Caco-2 (cell line): ENCODE measurements around the gene PML. TPM values are rescaled to one million over a fixed set of nuclear protein-coding genes. Genes with fewer than 3 reads are reported as not detected.

Source experiments
- BruUV-seq: library from RNA; stranded (reverse); fragments of 400-500 nt; replicated peaks from 2 replicates; lab custom pipeline; 2021; lab: Mats Ljungman, UMichigan
- CTCF ChIA-PET: fragments of 300-600 bp; sonication (Branson Sonifier 250); formaldehyde crosslinking; loops from one replicate; lab custom pipeline; 2022; ENCODE audit warnings: antibody characterized with exemption; lab: Charles Lee
- POLR2A ChIA-PET: fragments of 300-600 bp; sonication (Branson Sonifier 250); formaldehyde crosslinking; loops from one replicate; lab custom pipeline; 2022; ENCODE audit warnings: antibody characterized with exemption; lab: Charles Lee
- DNase-seq, 2 experiments: peaks; one replicate each; pipeline versions ENCODE4 v3.0.0 to v3.0.0-alpha.2; 2020 to 2022
- H3K27me3 ChIP-seq: replicated peaks from 2 replicates; pipeline ENCODE4 v1.6.0; 2011; ENCODE audit warnings: low read length; ENCODE audit not compliant: control insufficient read depth, insufficient read depth
- H3K36me3 ChIP-seq: 2 replicates; pipeline ENCODE4 v1.5.1; 2011; ENCODE audit warnings: low read length; ENCODE audit not compliant: control insufficient read depth, insufficient read depth
- H3K4me1 ChIP-seq: fragments of 250-450 bp; sonication (Bioruptor Pico); 2 replicates; pipeline ENCODE4 v1.5.1; 2020; ENCODE audit warnings: mild to moderate bottlenecking
- H3K4me3 ChIP-seq: 2 replicates; pipeline ENCODE4 v1.5.1; 2011; ENCODE audit warnings: low read depth, mild to moderate bottlenecking, control low read depth, low read length
- H3K9me3 ChIP-seq: fragments of 250-450 bp; sonication (Bioruptor Pico); 2 replicates; pipeline ENCODE4 v1.5.1; 2020; ENCODE audit warnings: mild to moderate bottlenecking, moderate library complexity
- H3K27ac Mint-ChIP-seq: one replicate; pipeline ENCODE4 v1.8.0; 2022; ENCODE audit warnings: mixed read lengths; ENCODE audit not compliant: unreplicated experiment
- H3K27me3 Mint-ChIP-seq: one replicate; pipeline ENCODE4 v1.8.0; 2022; ENCODE audit warnings: mixed read lengths; ENCODE audit not compliant: insufficient read depth, unreplicated experiment
- H3K36me3 Mint-ChIP-seq: one replicate; pipeline ENCODE4 v1.8.0; 2022; ENCODE audit warnings: mild to moderate bottlenecking, mixed read lengths; ENCODE audit not compliant: insufficient read depth, unreplicated experiment
- H3K4me1 Mint-ChIP-seq: one replicate; pipeline ENCODE4 v1.8.0; 2022; ENCODE audit warnings: low read depth, mixed read lengths; ENCODE audit not compliant: unreplicated experiment
- H3K4me3 Mint-ChIP-seq: one replicate; pipeline ENCODE4 v1.8.0; 2022; ENCODE audit warnings: mild to moderate bottlenecking, moderate library complexity, mixed read lengths; ENCODE audit not compliant: unreplicated experiment
- H3K9me3 Mint-ChIP-seq: one replicate; pipeline ENCODE4 v1.8.0; 2022; ENCODE audit warnings: mixed read lengths; ENCODE audit not compliant: unreplicated experiment
- intact Hi-C: fragments of 100-400 bp; cut with micrococcal nuclease; formaldehyde crosslinking; loops from one replicate; pipeline ENCODE4 v1.10.0; 2022; ENCODE audit not compliant: unreplicated experiment
- total RNA-seq: library from RNA; stranded (reverse); gene quantifications from 2 replicates; pipeline ENCODE4 v1.2.3, GENCODE V29; 2022
- TF ChIP-seq, protein P1 (sequence below), 2 experiments: fragments of 200-600 bp in 1 of 2; IDR thresholded peaks; 1 replicate in 1 of 2; 2 replicates in 1 of 2; pipeline versions ENCODE4 v1.5.1 to v1.8.0; 2011 to 2022; ENCODE audit warnings: antibody characterized with exemption in 1 of 2, control low read depth in 1 of 2, inconsistent platforms in 1 of 2, low read depth in 1 of 2, low read length in 1 of 2, mild to moderate bottlenecking in 1 of 2, moderate library complexity in 1 of 2; ENCODE audit not compliant: insufficient read depth in 1 of 2, severe bottlenecking in 1 of 2, unreplicated experiment in 1 of 2

PML gene
- total RNA-seq, 1 experiment from 2014 or later, result 18.7 TPM

DNA sequence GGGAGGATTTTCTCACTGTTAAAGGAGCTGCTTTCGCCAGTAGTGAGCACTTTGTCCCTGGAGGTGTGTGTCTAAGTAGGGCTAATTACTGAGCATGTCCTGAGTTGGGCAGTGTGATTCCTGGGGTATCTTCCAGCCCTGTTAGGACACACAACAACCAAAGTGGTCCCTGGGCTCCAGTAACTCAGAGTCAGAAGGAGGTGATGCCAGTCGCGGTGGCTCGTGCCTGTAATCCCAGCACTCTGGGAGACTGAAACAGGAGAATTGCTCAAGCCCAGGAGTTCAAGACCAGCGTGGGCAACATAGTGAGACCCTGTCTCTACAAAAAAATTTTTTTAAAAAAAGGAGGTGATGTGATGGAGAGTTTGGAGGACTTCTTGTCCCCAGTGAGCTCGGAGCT lies 37.5 kb downstream of the PML start:
- Histone ChIP-seq H3K4me1 (no peaks in the 10 kb centered on the region), H3K9me3 (no peaks in the 10 kb centered on the region), H3K36me3 (no peaks in the 10 kb centered on the region), H3K27me3 (no peaks in the 10 kb centered on the region), H3K4me3 (no peak overlapping the region)
- H3K4me3 Mint-ChIP-seq, result no peak overlapping the region
- POLR2A ChIA-PET, result no interaction called here
- intact Hi-C loops, result no loop called here
- H3K4me1 Mint-ChIP-seq, result no peaks in the 10 kb centered on the region
- H3K27me3 Mint-ChIP-seq, result no peaks in the 10 kb centered on the region
- no peaks in the 10 kb centered on the region for H3K36me3 Mint-ChIP-seq
- TF ChIP-seq, protein P1, sequence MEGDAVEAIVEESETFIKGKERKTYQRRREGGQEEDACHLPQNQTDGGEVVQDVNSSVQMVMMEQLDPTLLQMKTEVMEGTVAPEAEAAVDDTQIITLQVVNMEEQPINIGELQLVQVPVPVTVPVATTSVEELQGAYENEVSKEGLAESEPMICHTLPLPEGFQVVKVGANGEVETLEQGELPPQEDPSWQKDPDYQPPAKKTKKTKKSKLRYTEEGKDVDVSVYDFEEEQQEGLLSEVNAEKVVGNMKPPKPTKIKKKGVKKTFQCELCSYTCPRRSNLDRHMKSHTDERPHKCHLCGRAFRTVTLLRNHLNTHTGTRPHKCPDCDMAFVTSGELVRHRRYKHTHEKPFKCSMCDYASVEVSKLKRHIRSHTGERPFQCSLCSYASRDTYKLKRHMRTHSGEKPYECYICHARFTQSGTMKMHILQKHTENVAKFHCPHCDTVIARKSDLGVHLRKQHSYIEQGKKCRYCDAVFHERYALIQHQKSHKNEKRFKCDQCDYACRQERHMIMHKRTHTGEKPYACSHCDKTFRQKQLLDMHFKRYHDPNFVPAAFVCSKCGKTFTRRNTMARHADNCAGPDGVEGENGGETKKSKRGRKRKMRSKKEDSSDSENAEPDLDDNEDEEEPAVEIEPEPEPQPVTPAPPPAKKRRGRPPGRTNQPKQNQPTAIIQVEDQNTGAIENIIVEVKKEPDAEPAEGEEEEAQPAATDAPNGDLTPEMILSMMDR (IDR thresholded peaks at IDR 0.05; ENCODE audit: insufficient read depth in 1 of 2, low read depth in 1 of 2, low read length in 1 of 2, severe bottlenecking in 1 of 2, unreplicated experiment in 1 of 2), result no peak
- H3K27ac Mint-ChIP-seq, result no peak overlapping the region
- CTCF ChIA-PET, result interaction anchor here (1.3 kb wide), 1 partner anchor 59 kb away, joined by 9 read pairs; no protein-coding TSS in a partner anchor
- no peaks in the 10 kb centered on the region for H3K9me3 Mint-ChIP-seq
- BruUV-seq, result no TSS peak
- no peak for DNase-seq

DNA sequence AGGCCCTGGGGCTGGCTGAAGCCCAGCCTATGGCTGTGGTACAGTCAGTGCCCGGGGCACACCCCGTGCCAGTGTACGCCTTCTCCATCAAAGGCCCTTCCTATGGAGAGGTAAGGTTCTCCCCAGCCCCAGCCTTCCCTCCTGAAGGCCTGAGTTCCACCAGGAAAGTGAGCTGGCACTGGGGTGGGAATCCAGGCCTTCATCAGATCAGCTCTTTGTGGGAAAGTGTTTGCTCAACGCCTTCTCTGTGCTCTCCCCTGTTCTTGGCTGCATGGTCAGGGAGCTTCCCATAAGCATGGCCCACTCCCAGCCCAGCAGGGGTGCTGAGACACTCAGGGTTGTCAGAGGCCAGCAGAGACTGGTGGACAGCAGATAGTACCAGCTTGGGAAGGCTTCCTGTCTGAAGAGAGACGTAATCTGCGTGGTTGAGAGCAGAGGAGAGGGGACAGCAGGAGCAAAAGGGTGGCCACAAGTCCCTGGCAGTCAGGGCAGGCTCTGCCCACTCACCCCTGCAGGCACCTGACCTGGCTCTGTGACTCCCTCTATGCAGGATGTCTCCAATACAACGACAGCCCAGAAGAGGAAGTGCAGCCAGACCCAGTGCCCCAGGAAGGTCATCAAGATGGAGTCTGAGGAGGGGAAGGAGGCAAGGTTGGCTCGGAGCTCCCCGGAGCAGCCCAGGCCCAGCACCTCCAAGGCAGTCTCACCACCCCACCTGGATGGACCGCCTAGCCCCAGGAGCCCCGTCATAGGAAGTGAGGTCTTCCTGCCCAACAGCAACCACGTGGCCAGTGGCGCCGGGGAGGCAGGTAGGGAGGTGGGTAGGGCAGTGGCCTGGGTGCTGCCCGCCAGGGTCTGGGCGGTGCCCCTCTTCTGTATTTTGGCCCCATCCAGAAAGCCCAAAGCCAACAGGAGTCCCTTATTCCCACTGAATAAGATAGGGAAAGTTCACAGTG lies 38.4 kb downstream of the PML start:
- Mint-ChIP-seq H3K4me3 (no peak overlapping the region), H3K4me1 (no peaks in the 10 kb centered on the region), H3K27ac (no peak overlapping the region), H3K36me3 (no peaks in the 10 kb centered on the region), H3K9me3 (no peaks in the 10 kb centered on the region), H3K27me3 (no peaks in the 10 kb centered on the region)
- BruUV-seq, result no TSS peak
- no peak for DNase-seq
- POLR2A ChIA-PET, result no interaction called here
- Histone ChIP-seq H3K9me3 (no peaks in the 10 kb centered on the region), H3K36me3 (no peaks in the 10 kb centered on the region), H3K4me1 (no peaks in the 10 kb centered on the region), H3K27me3 (no peaks in the 10 kb centered on the region), H3K4me3 (no peak overlapping the region)
- intact Hi-C loops, result no loop called here
- TF ChIP-seq, protein P1 (IDR thresholded peaks at IDR 0.05; ENCODE audit: insufficient read depth in 1 of 2, low read depth in 1 of 2, low read length in 1 of 2, severe bottlenecking in 1 of 2, unreplicated experiment in 1 of 2), result no peak
- CTCF ChIA-PET, result interaction anchor here (1.3 to 1.8 kb wide), 2 partner anchors 60 kb away, joined by 8 to 9 read pairs; no protein-coding TSS in a partner anchor

DNA sequence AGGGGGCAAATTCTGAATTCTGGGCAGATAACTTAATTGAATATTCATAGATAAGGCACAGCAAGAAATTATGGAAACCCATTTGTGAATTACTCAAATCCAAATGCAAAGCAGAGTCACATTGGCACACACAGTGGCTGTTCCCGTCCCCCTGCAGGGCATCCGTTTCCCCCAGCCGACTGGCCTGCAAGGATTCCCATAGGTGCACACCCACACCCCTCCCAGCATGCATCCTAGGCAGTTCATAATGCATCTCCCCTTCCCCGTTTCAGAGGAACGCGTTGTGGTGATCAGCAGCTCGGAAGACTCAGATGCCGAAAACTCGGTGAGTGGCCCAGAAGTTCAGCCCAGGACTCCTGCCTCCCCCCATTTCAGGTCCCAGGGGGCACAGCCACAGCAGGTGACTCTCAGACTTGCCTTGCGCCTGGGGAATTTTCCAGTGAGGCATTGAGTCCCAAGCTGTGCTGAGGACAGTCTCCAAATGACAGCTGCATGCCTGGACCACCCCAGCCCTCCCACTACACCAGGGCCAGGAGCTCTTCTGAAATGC lies 39.8 kb downstream of the PML start:
- H3K36me3 ChIP-seq, result no peaks in the 10 kb centered on the region
- ChIA-PET CTCF (interaction anchor here (1.8 kb wide), 1 partner anchor 61 kb away, joined by 8 read pairs; no protein-coding TSS in a partner anchor), POLR2A (no interaction called here)
- Mint-ChIP-seq H3K4me3 (no peak overlapping the region), H3K27me3 (no peaks in the 10 kb centered on the region), H3K4me1 (no peaks in the 10 kb centered on the region), H3K27ac (no peak overlapping the region), H3K36me3 (no peaks in the 10 kb centered on the region), H3K9me3 (no peaks in the 10 kb centered on the region)
- TF ChIP-seq, protein P1 (IDR thresholded peaks at IDR 0.05; ENCODE audit: insufficient read depth in 1 of 2, low read depth in 1 of 2, low read length in 1 of 2, severe bottlenecking in 1 of 2, unreplicated experiment in 1 of 2), result no peak
- H3K27me3 ChIP-seq, result no peaks in the 10 kb centered on the region
- no peak for DNase-seq
- H3K4me1 ChIP-seq, result no peaks in the 10 kb centered on the region
- H3K9me3 ChIP-seq, result no peaks in the 10 kb centered on the region
- BruUV-seq, result no TSS peak
- no peak overlapping the region for H3K4me3 ChIP-seq
- intact Hi-C loops, result no loop called here
